Measurements from ENCODE around the gene TMEM266.
"Not testable (repeated sequence)": the region's sequence is repeated elsewhere in the genome, so short reads cannot be mapped to it uniquely, and the experiment has no call there.

Gene TMEM266

GRCh38 chr15:76059320-76060117 is at the start of gene TMEM266:
Gene TMEM266, plus strand, starts transcription at chr15:76059985. Its CDS starts 74,279 bp downstream, at chr15:76134264.
- Histone ChIP-seq H3K4me3 (ENCODE audit: low read length) (peak within 1 kb of the TSS; percentile 83), H3K9ac (ENCODE audit: low read length) (peak within 1 kb of the TSS; percentile 21), H3K4me1 (ENCODE audit: control insufficient read depth, low read depth, low read length) (peaks cover 29% of the 10 kb centered on the region), H3K9me3 (ENCODE audit: control insufficient read depth, low read depth, low read length) (no peaks in the 10 kb centered on the region), H3K27ac (ENCODE audit: low read length) (no peak within 1 kb of the TSS), H3K36me3 (ENCODE audit: control insufficient read depth, low read depth, low read length) (no peaks in the 10 kb centered on the region), H3K27me3 (ENCODE audit: control insufficient read depth, insufficient read depth, low read length) (peaks cover 27% of the 10 kb centered on the region)

GRCh38 chr15:76010613-76011012 is 49.2 kb upstream of the TMEM266 start:
- no peaks in the 10 kb centered on the region for H3K36me3 ChIP-seq (ENCODE audit: control insufficient read depth, low read depth, low read length)
- H3K27me3 ChIP-seq (ENCODE audit: control insufficient read depth, insufficient read depth, low read length): no peaks in the 10 kb centered on the region
- no peak overlapping the region for H3K9ac ChIP-seq (ENCODE audit: low read length)
- H3K4me1 ChIP-seq (ENCODE audit: control insufficient read depth, low read depth, low read length): no peaks in the 10 kb centered on the region
- H3K9me3 ChIP-seq (ENCODE audit: control insufficient read depth, low read depth, low read length): no peaks in the 10 kb centered on the region
- no peak overlapping the region for H3K4me3 ChIP-seq (ENCODE audit: low read length)
- no peak overlapping the region for H3K27ac ChIP-seq (ENCODE audit: low read length)

- Histone ChIP-seq H3K27me3 (ENCODE audit: control insufficient read depth, insufficient read depth, low read length) (no peaks in the 10 kb centered on the region), H3K4me1 (ENCODE audit: control insufficient read depth, low read depth, low read length) (no peaks in the 10 kb centered on the region), H3K9ac (ENCODE audit: low read length) (no peak within 1 kb of the TSS), H3K9me3 (ENCODE audit: control insufficient read depth, low read depth, low read length) (no peaks in the 10 kb centered on the region), H3K36me3 (ENCODE audit: control insufficient read depth, low read depth, low read length) (no peaks in the 10 kb centered on the region), H3K27ac (ENCODE audit: low read length) (no peak within 1 kb of the TSS), H3K4me3 (ENCODE audit: low read length) (no peak within 1 kb of the TSS)
Measured at GRCh38 chr15:76011627-76012551, 47.9 kb upstream of the TMEM266 start, which contains the start of gene NRG4. Gene NRG4, minus strand, starts transcription at chr15:76012424. Its CDS starts 1,194 bp downstream, at chr15:76011230.

- H3K36me3 ChIP-seq (ENCODE audit: control insufficient read depth, low read depth, low read length); H3K9me3 ChIP-seq (ENCODE audit: control insufficient read depth, low read depth, low read length); H3K4me3 ChIP-seq (ENCODE audit: low read length); H3K9ac ChIP-seq (ENCODE audit: low read length); H3K27ac ChIP-seq (ENCODE audit: low read length); H3K4me1 ChIP-seq (ENCODE audit: control insufficient read depth, low read depth, low read length); H3K27me3 ChIP-seq (ENCODE audit: control insufficient read depth, insufficient read depth, low read length): not testable (repeated sequence)
Measured at GRCh38 chr15:76013470-76013869, 46.3 kb upstream of the TMEM266 start.

GRCh38 chr15:76024021-76024768 is 35.6 kb upstream of the TMEM266 start:
- Histone ChIP-seq H3K27ac (ENCODE audit: low read length) (no peak overlapping the region), H3K4me1 (ENCODE audit: control insufficient read depth, low read depth, low read length) (no peaks in the 10 kb centered on the region), H3K9ac (ENCODE audit: low read length) (no peak overlapping the region), H3K4me3 (ENCODE audit: low read length) (no peak overlapping the region), H3K9me3 (ENCODE audit: control insufficient read depth, low read depth, low read length) (peaks cover 10% of the 10 kb centered on the region), H3K36me3 (ENCODE audit: control insufficient read depth, low read depth, low read length) (no peaks in the 10 kb centered on the region), H3K27me3 (ENCODE audit: control insufficient read depth, insufficient read depth, low read length) (no peaks in the 10 kb centered on the region)

GRCh38 chr15:76032046-76032445 is 27.7 kb upstream of the TMEM266 start:
- no peak overlapping the region for H3K4me3 ChIP-seq (ENCODE audit: low read length)
- H3K9me3 ChIP-seq (ENCODE audit: control insufficient read depth, low read depth, low read length): no peaks in the 10 kb centered on the region
- H3K27me3 ChIP-seq (ENCODE audit: control insufficient read depth, insufficient read depth, low read length): no peaks in the 10 kb centered on the region
- no peak overlapping the region for H3K9ac ChIP-seq (ENCODE audit: low read length)
- no peaks in the 10 kb centered on the region for H3K36me3 ChIP-seq (ENCODE audit: control insufficient read depth, low read depth, low read length)
- peaks cover 18% of the 10 kb centered on the region for H3K4me1 ChIP-seq (ENCODE audit: control insufficient read depth, low read depth, low read length)
- H3K27ac ChIP-seq (ENCODE audit: low read length): no peak overlapping the region

GRCh38 chr15:76033438-76033837 is 26.3 kb upstream of the TMEM266 start:
- peaks cover 18% of the 10 kb centered on the region for H3K4me1 ChIP-seq (ENCODE audit: control insufficient read depth, low read depth, low read length)
- H3K4me3 ChIP-seq (ENCODE audit: low read length): no peak overlapping the region
- no peak overlapping the region for H3K27ac ChIP-seq (ENCODE audit: low read length)
- H3K27me3 ChIP-seq (ENCODE audit: control insufficient read depth, insufficient read depth, low read length): no peaks in the 10 kb centered on the region
- no peaks in the 10 kb centered on the region for H3K9me3 ChIP-seq (ENCODE audit: control insufficient read depth, low read depth, low read length)
- H3K9ac ChIP-seq (ENCODE audit: low read length): no peak overlapping the region
- no peaks in the 10 kb centered on the region for H3K36me3 ChIP-seq (ENCODE audit: control insufficient read depth, low read depth, low read length)

- H3K27me3 ChIP-seq (ENCODE audit: control insufficient read depth, insufficient read depth, low read length): no peaks in the 10 kb centered on the region
- no peak overlapping the region for H3K9ac ChIP-seq (ENCODE audit: low read length)
- no peak overlapping the region for H3K27ac ChIP-seq (ENCODE audit: low read length)
- no peak overlapping the region for H3K4me3 ChIP-seq (ENCODE audit: low read length)
- no peaks in the 10 kb centered on the region for H3K9me3 ChIP-seq (ENCODE audit: control insufficient read depth, low read depth, low read length)
- no peaks in the 10 kb centered on the region for H3K36me3 ChIP-seq (ENCODE audit: control insufficient read depth, low read depth, low read length)
- H3K4me1 ChIP-seq (ENCODE audit: control insufficient read depth, low read depth, low read length): peaks cover 18% of the 10 kb centered on the region
Measured at GRCh38 chr15:76034111-76034510, 25.7 kb upstream of the TMEM266 start.

- H3K27ac ChIP-seq (ENCODE audit: low read length): peak overlapping the region; percentile 30
- H3K9ac ChIP-seq (ENCODE audit: low read length): peak overlapping the region; percentile 31
- H3K27me3 ChIP-seq (ENCODE audit: control insufficient read depth, insufficient read depth, low read length): no peaks in the 10 kb centered on the region
- no peaks in the 10 kb centered on the region for H3K9me3 ChIP-seq (ENCODE audit: control insufficient read depth, low read depth, low read length)
- peak overlapping the region; percentile 13 for H3K4me3 ChIP-seq (ENCODE audit: low read length)
- peaks cover 18% of the 10 kb centered on the region for H3K4me1 ChIP-seq (ENCODE audit: control insufficient read depth, low read depth, low read length)
- H3K36me3 ChIP-seq (ENCODE audit: control insufficient read depth, low read depth, low read length): no peaks in the 10 kb centered on the region
Measured at GRCh38 chr15:76035593-76035992, 24.2 kb upstream of the TMEM266 start.

GRCh38 chr15:76038512-76038911 is 21.3 kb upstream of the TMEM266 start:
- Histone ChIP-seq H3K4me3 (ENCODE audit: low read length) (no peak overlapping the region), H3K9me3 (ENCODE audit: control insufficient read depth, low read depth, low read length) (no peaks in the 10 kb centered on the region), H3K9ac (ENCODE audit: low read length) (no peak overlapping the region), H3K36me3 (ENCODE audit: control insufficient read depth, low read depth, low read length) (no peaks in the 10 kb centered on the region), H3K27me3 (ENCODE audit: control insufficient read depth, insufficient read depth, low read length) (no peaks in the 10 kb centered on the region), H3K4me1 (ENCODE audit: control insufficient read depth, low read depth, low read length) (peaks cover 18% of the 10 kb centered on the region), H3K27ac (ENCODE audit: low read length) (no peak overlapping the region)

GRCh38 chr15:76054201-76054600 is 5.6 kb upstream of the TMEM266 start:
- not testable (repeated sequence) for H3K4me3 ChIP-seq (ENCODE audit: low read length)
- Histone ChIP-seq H3K27me3 (ENCODE audit: control insufficient read depth, insufficient read depth, low read length) (peaks cover 11% of the 10 kb centered on the region), H3K4me1 (ENCODE audit: control insufficient read depth, low read depth, low read length) (peaks cover 12% of the 10 kb centered on the region)

More at GRCh38 chr15:76054201-76054600, 5.6 kb upstream of the TMEM266 start:
- H3K36me3 ChIP-seq (ENCODE audit: control insufficient read depth, low read depth, low read length); H3K9me3 ChIP-seq (ENCODE audit: control insufficient read depth, low read depth, low read length); H3K9ac ChIP-seq (ENCODE audit: low read length); H3K27ac ChIP-seq (ENCODE audit: low read length): not testable (repeated sequence)

Data from iPS-18a (cell line).